Glutamatergic neuron (in vitro differentiated cells): ENCODE data around the gene SCN3B. TPM values are rescaled to one million over a fixed set of nuclear protein-coding genes. Genes with fewer than 3 reads are reported as not detected.

Experiments
- DNase-seq: peaks from one replicate; pipeline ENCODE4 v3.0.0; 2022
- H3K27ac Mint-ChIP-seq: one replicate; pipeline ENCODE4 v1.8.0; 2020; ENCODE audit warnings: mild to moderate bottlenecking, mixed read lengths, inconsistent platforms; ENCODE audit not compliant: unreplicated experiment
- H3K27me3 Mint-ChIP-seq: one replicate; pipeline ENCODE4 v1.8.0; 2020; ENCODE audit warnings: mild to moderate bottlenecking, moderate library complexity, mixed read lengths, inconsistent platforms; ENCODE audit not compliant: unreplicated experiment
- H3K36me3 Mint-ChIP-seq: one replicate; pipeline ENCODE4 v1.8.0; 2020; ENCODE audit warnings: mild to moderate bottlenecking, mixed read lengths, inconsistent platforms; ENCODE audit not compliant: unreplicated experiment
- H3K4me1 Mint-ChIP-seq: one replicate; pipeline ENCODE4 v1.8.0; 2020; ENCODE audit warnings: mild to moderate bottlenecking, low read depth, mixed read lengths, inconsistent platforms; ENCODE audit not compliant: unreplicated experiment
- H3K4me3 Mint-ChIP-seq: one replicate; pipeline ENCODE4 v1.8.0; 2020; ENCODE audit warnings: mild to moderate bottlenecking, mixed read lengths, inconsistent platforms; ENCODE audit not compliant: unreplicated experiment
- H3K9me3 Mint-ChIP-seq: one replicate; pipeline ENCODE4 v1.8.0; 2020; ENCODE audit warnings: mild to moderate bottlenecking, moderate library complexity, mixed read lengths, inconsistent platforms; ENCODE audit not compliant: unreplicated experiment
- total RNA-seq: library from RNA; stranded (reverse); fragmentation: NEBNext Ultra II Directional; extraction: Animal tissue kit (Norgen Biotek cat#: 25700); gene quantifications from one replicate; pipeline ENCODE4 v1.2.1, GENCODE V29; 2021; ENCODE audit not compliant: unreplicated experiment
- TF ChIP-seq, protein P1 (sequence below): fragments of 200-600 bp; sonication (generic); IDR thresholded peaks from one replicate; pipeline ENCODE4 v1.5.0; 2021; ENCODE audit not compliant: partially characterized antibody, unreplicated experiment

Gene SCN3B
- total RNA-seq, 1 donor from 2014 or later: 118 TPM

GRCh38 chr11:123652599-123652998 lies 1.8 kb downstream of the SCN3B start:
- Mint-ChIP-seq H3K27me3 (peaks cover 6% of the 10 kb centered on the region), H3K4me1 (peaks cover 25% of the 10 kb centered on the region), H3K9me3 (peaks cover 8% of the 10 kb centered on the region), H3K36me3 (no peaks in the 10 kb centered on the region), H3K27ac (peak overlapping the region; percentile 73), H3K4me3 (peak overlapping the region; percentile 96)
- TF ChIP-seq, protein P1, sequence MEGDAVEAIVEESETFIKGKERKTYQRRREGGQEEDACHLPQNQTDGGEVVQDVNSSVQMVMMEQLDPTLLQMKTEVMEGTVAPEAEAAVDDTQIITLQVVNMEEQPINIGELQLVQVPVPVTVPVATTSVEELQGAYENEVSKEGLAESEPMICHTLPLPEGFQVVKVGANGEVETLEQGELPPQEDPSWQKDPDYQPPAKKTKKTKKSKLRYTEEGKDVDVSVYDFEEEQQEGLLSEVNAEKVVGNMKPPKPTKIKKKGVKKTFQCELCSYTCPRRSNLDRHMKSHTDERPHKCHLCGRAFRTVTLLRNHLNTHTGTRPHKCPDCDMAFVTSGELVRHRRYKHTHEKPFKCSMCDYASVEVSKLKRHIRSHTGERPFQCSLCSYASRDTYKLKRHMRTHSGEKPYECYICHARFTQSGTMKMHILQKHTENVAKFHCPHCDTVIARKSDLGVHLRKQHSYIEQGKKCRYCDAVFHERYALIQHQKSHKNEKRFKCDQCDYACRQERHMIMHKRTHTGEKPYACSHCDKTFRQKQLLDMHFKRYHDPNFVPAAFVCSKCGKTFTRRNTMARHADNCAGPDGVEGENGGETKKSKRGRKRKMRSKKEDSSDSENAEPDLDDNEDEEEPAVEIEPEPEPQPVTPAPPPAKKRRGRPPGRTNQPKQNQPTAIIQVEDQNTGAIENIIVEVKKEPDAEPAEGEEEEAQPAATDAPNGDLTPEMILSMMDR: no peak
- no peak for DNase-seq

GRCh38 chr11:123650901-123651300 lies 3.5 kb downstream of the SCN3B start:
- Mint-ChIP-seq H3K36me3 (peaks cover 7% of the 10 kb centered on the region), H3K4me3 (no peak overlapping the region), H3K4me1 (peaks cover 33% of the 10 kb centered on the region), H3K9me3 (peaks cover 10% of the 10 kb centered on the region), H3K27me3 (peaks cover 6% of the 10 kb centered on the region), H3K27ac (no peak overlapping the region)
- TF ChIP-seq, protein P1: no peak
- no peak for DNase-seq

DNA sequence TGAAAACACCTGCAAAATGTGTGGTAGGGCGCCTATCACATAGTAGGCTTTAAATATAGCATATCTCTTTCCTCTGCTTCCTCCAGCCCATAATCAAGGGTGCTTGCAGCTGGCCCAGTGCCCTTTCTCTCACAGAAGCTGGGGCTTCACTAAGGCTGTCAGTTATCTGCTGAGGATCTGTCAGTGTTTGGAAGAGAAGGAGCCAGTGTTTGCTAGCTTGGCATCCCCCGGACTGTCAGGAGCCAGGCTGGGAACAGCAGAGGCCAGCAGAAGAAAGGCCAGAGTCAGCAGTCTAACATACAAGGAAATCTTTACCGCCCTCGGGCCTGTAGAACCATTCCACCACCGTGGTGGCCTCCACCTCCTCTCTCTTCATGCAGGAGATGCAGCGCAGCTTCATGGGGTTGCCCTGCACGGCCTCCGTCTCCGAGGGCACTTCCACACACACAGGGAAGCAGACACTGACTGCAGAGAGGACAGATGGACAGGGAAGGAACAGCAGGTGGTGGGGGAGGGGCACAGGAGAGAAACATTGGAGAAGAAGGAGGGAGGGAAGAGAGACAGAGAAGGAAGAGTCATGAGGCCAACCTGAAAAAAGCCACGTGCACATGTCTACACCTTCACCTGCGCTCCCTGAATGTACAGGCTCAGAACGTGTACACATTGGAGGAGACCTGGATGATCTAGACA lies 9.0 kb downstream of the SCN3B start:
- H3K9me3 Mint-ChIP-seq: peaks cover 6% of the 10 kb centered on the region
- H3K36me3 Mint-ChIP-seq: peaks cover 7% of the 10 kb centered on the region
- TF ChIP-seq, protein P1: no peak
- peak; percentile 75 for DNase-seq
- H3K27me3 Mint-ChIP-seq: peaks cover 5% of the 10 kb centered on the region
- H3K4me1 Mint-ChIP-seq: peaks cover 38% of the 10 kb centered on the region
- H3K27ac Mint-ChIP-seq: peak overlapping the region; percentile 98
- H3K4me3 Mint-ChIP-seq: peak overlapping the region; percentile 87

DNA sequence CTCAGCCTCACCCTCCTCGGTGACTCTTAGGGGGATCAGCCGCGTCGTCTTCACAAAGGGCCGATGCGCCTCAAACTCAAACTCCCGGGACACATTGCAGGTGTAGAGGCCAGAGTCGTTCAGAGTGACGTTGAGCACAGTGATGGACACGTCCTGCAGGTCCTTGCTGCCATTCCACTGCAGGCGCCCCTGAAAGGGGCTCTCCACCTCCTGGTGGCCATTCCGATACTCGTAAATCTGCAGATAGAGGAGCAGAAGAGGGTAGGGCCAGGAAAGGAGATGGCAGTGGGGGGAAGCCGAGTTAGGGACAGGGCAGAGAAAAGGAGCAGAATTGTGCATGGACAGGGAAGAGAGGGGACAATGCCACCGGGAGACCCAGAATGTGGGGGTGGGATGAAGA lies 12.0 kb downstream of the SCN3B start:
- no peak overlapping the region for H3K27ac Mint-ChIP-seq
- no peak for DNase-seq
- peaks cover 6% of the 10 kb centered on the region for H3K9me3 Mint-ChIP-seq
- H3K27me3 Mint-ChIP-seq: peaks cover 10% of the 10 kb centered on the region
- peaks cover 7% of the 10 kb centered on the region for H3K36me3 Mint-ChIP-seq
- peaks cover 39% of the 10 kb centered on the region for H3K4me1 Mint-ChIP-seq
- H3K4me3 Mint-ChIP-seq: no peak overlapping the region
- TF ChIP-seq, protein P1: no peak

DNA sequence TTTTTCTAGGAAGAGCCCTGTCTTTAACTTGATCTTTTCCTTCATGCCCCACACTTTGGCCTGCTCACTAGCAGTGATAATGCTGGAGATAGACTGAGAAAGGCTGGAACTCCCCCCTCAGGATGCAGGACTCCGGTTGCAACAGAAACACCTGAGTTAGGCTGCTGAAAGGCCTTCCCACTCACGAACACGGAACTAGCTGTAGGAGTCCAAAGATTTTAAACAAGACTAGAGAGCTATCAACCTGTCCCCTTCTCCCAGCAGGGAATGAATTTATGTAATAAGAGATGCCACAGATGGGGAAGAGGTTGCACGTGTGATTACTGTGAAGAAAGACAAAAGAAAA lies 13.0 kb downstream of the SCN3B start:
- peaks cover 9% of the 10 kb centered on the region for H3K36me3 Mint-ChIP-seq
- peaks cover 35% of the 10 kb centered on the region for H3K4me1 Mint-ChIP-seq
- H3K9me3 Mint-ChIP-seq: peaks cover 5% of the 10 kb centered on the region
- H3K27ac Mint-ChIP-seq: peak overlapping the region; percentile 59
- H3K4me3 Mint-ChIP-seq: no peak overlapping the region
- TF ChIP-seq, protein P1: no peak
- H3K27me3 Mint-ChIP-seq: peaks cover 10% of the 10 kb centered on the region
- no peak for DNase-seq
